Measurements from ENCODE around the gene GIT2.

DNA sequence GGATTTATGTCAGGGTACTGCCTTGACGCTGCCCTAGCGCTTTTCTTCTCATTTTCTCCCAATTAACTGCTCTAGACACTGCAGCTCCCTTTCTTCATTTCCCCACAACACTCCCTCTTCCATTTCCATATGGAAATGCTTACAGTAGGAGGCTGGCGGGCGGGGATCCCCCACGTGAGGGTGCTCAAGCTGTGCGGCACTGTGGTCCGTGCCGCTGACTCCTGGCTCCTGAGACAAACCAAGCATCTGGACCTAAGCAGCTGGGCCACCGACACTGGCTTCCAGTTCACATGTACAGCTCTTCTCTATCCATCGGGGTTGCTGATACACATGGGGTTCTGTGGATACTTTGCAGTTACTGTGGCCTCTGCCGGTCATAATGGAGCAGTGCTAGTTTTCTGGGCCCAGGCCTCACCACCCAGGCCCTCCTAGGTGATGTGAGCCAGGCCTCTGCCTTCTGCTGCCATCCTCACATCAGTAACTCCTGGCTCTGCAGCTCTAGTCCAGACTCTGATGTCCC lies 75.8 kb downstream of the GIT2 start:
- TF ChIP-seq POLR2AphosphoS5 (IDR thresholded peaks at IDR 0.05; ENCODE audit: low read depth, low read length) (no peak), POLR2A (IDR thresholded peaks at IDR 0.05; ENCODE audit: low read depth, low read length) (no peak)
